Mononuclear cell (primary cell): ENCODE data around the gene MAST2. TPM values are rescaled to one million over a fixed set of nuclear protein-coding genes. Genes with fewer than 3 reads are reported as not detected.

Experiments
- H3K27me3 ChIP-seq: 2 replicates; pipeline ENCODE4 v1.6.0; 2011; ENCODE audit warnings: low read length, control low read depth; ENCODE audit not compliant: insufficient read depth
- H3K4me1 ChIP-seq: 2 replicates; pipeline ENCODE4 v1.5.1; 2011; ENCODE audit warnings: mild to moderate bottlenecking, low read length, control low read depth; ENCODE audit not compliant: insufficient read depth
- H3K4me3 ChIP-seq: 2 replicates; pipeline ENCODE4 v1.5.1; 2011; ENCODE audit warnings: mild to moderate bottlenecking, low read length, moderate library complexity
- H3K9me3 ChIP-seq: 2 replicates; pipeline ENCODE4 v1.5.1; 2011; ENCODE audit warnings: low read depth, mild to moderate bottlenecking, control low read depth, low read length
- total RNA-seq: library from RNA; depleted of rRNA; stranded (reverse); fragments of >200 nt; gene quantifications from one replicate; pipeline ENCODE4 v1.2.3, GENCODE V29; 2012

Gene MAST2
- total RNA-seq, 1 donor = 3.9 TPM

DNA sequence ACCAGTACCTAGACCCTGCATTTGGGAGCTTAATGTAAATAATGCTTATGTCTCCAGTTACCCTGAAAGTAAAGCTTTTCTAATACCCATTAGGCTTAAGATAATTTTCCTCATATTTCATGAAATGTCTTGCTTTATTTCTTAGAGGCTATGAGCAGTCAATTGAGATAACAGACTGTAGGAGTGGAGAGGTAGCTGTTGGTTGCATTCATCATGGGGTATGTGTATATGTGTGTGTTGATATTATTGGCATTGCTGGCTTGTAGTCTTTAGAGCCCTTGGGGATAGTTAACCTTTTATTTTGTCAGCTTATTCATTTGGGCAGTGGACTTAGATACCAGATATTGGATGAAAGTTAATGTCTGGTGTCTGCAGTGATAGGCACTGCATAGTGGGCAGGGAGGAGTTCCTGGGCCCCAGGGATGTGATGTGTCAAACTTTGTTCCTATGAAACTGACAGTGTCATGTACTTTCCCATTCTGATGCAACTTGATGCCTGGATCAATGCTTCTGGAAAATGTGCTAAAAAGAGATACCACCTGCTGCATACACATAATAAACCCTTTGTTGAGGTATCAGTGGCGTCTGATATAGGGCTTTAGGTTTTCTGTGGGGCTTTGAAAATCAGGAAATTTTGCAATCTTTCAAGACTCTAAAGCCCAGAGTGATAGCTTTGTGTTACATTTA lies 83.9 kb downstream of the MAST2 start:
- no peaks in the 10 kb centered on the region for H3K9me3 ChIP-seq
- H3K27me3 ChIP-seq = no peaks in the 10 kb centered on the region
- H3K4me1 ChIP-seq = no peaks in the 10 kb centered on the region
- H3K4me3 ChIP-seq = no peak overlapping the region

GRCh38 chr1:45890078-45890477 lies 86.7 kb downstream of the MAST2 start:
- Histone ChIP-seq H3K27me3 (no peaks in the 10 kb centered on the region), H3K4me1 (no peaks in the 10 kb centered on the region), H3K9me3 (no peaks in the 10 kb centered on the region), H3K4me3 (no peak overlapping the region)

DNA sequence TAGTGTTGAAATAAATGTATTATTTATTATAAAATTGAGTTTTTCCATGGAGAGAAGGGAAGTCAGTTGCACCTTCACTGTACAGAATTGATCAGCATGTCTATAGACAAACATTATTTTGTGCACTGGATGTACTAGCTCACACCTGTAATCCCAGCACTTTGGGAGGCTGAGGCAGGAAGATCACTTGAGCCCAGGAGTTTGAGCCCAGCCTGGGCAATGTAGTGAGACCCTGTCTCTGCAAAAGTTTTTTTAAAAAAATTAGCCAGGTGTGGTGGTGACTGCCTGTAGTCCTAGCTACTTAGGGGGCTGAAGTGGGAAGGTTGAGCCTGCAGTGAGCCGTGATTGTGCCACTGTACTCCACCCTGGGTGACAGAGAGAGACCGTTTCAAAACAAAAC lies 87.7 kb downstream of the MAST2 start:
- no peak overlapping the region for H3K4me3 ChIP-seq

GRCh38 chr1:45892068-45892785 lies 88.8 kb downstream of the MAST2 start:
- no peaks in the 10 kb centered on the region for H3K9me3 ChIP-seq
- H3K4me1 ChIP-seq = no peaks in the 10 kb centered on the region
- H3K27me3 ChIP-seq = no peaks in the 10 kb centered on the region
- no peak overlapping the region for H3K4me3 ChIP-seq

More for the DNA sequence above, 87.7 kb downstream of the MAST2 start:
- Histone ChIP-seq H3K9me3 (no peaks in the 10 kb centered on the region), H3K27me3 (no peaks in the 10 kb centered on the region), H3K4me1 (no peaks in the 10 kb centered on the region)

- Histone ChIP-seq H3K9me3 (no peaks in the 10 kb centered on the region), H3K4me3 (no peak overlapping the region), H3K27me3 (no peaks in the 10 kb centered on the region), H3K4me1 (no peaks in the 10 kb centered on the region)
Observed at GRCh38 chr1:45894331-45894730, 90.9 kb downstream of the MAST2 start.

- Histone ChIP-seq H3K4me3 (no peak overlapping the region), H3K4me1 (no peaks in the 10 kb centered on the region), H3K9me3 (no peaks in the 10 kb centered on the region), H3K27me3 (no peaks in the 10 kb centered on the region)
Observed at GRCh38 chr1:45894921-45895320, 91.5 kb downstream of the MAST2 start.

DNA sequence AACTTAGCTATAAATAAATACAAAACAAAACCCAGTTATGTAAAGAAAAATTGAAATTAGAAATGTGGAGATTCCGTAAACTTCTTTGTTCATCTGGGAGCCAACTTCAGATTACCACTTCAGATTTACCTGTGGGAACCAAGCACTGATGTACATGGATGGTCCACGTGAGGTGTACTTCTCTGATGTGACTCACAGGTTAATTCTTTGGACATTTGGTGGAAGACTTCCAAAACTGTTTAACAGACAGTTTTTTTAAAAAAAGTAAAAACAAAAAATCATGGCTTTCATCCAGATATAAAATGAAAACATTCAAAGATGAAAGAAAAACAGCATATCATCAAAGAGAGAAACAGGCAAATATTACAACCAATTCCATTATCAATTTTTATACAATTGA lies 92.0 kb downstream of the MAST2 start:
- no peak overlapping the region for H3K4me3 ChIP-seq
- no peaks in the 10 kb centered on the region for H3K4me1 ChIP-seq
- no peaks in the 10 kb centered on the region for H3K9me3 ChIP-seq
- H3K27me3 ChIP-seq = no peaks in the 10 kb centered on the region

- Histone ChIP-seq H3K4me1 (no peaks in the 10 kb centered on the region), H3K9me3 (no peaks in the 10 kb centered on the region), H3K4me3 (no peak overlapping the region), H3K27me3 (no peaks in the 10 kb centered on the region)
Observed at GRCh38 chr1:45906883-45907282, 103.5 kb downstream of the MAST2 start.

GRCh38 chr1:45908611-45909140 lies 105.3 kb downstream of the MAST2 start:
- no peaks in the 10 kb centered on the region for H3K27me3 ChIP-seq
- H3K9me3 ChIP-seq = no peaks in the 10 kb centered on the region
- H3K4me3 ChIP-seq = no peak overlapping the region
- H3K4me1 ChIP-seq = no peaks in the 10 kb centered on the region

GRCh38 chr1:45911634-45912033 lies 108.2 kb downstream of the MAST2 start:
- H3K4me1 ChIP-seq = no peaks in the 10 kb centered on the region
- H3K27me3 ChIP-seq = no peaks in the 10 kb centered on the region
- H3K9me3 ChIP-seq = no peaks in the 10 kb centered on the region
- H3K4me3 ChIP-seq = no peak overlapping the region

GRCh38 chr1:45913183-45913683 lies 109.8 kb downstream of the MAST2 start:
- Histone ChIP-seq H3K9me3 (no peaks in the 10 kb centered on the region), H3K4me3 (no peak overlapping the region), H3K27me3 (no peaks in the 10 kb centered on the region), H3K4me1 (no peaks in the 10 kb centered on the region)

DNA sequence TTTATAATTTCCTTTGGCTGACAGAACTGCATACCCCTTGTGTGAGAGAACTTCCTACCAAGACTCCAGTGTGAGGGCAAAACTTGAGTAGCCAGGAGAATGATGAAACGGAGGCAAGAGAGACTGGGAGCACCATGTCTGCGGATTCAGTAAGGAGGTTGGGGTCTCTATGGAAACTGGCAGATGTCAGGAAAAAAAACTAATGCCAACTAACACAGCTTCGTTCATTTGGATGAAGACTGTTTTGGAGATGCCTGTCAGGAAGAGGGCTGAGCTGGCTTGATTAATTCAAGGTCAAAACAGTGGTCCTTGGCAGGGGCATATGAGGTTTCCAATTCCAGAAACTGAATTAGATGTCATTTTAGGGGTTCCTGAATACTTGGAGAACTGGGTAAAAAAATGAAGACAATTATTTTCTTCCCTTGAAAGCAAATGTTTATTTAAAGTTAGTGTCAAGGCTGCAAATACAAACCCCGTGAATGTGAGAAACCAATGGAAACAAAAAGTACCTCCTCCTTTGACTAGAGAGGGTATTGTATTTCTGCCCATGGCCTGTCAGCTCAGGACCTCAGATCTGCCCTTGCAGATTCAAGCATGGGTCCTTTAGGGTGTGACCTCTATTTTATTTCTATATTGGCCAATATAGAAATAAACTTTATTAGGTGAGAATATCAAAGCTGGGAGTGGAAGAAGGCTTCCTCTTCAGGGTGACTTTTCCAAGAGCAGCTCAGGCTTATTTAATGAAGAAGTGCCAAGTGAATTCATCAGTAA lies 110.5 kb downstream of the MAST2 start:
- Histone ChIP-seq H3K4me3 (no peak overlapping the region), H3K27me3 (no peaks in the 10 kb centered on the region), H3K9me3 (no peaks in the 10 kb centered on the region), H3K4me1 (no peaks in the 10 kb centered on the region)

DNA sequence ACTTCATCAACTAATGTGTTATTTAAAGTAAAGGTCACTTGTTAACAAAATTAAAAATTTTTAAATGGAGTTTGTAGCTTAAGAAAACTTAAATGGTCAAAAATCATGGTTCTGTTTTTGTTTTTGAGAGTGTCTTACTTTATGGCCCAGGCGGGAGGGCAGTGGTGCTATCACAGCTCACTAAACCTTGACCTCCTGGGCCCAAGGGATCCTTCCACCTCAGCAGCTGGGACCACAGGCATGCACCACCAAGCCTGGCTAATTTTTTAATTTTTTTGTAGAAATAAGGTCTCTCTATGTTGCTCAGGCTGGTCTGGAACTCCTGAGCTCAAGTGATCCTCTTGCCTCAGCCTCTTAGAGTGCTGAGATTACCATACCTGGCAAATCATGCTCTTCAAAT lies 111.4 kb downstream of the MAST2 start:
- Histone ChIP-seq H3K4me1 (no peaks in the 10 kb centered on the region), H3K27me3 (no peaks in the 10 kb centered on the region), H3K4me3 (no peak overlapping the region), H3K9me3 (no peaks in the 10 kb centered on the region)

DNA sequence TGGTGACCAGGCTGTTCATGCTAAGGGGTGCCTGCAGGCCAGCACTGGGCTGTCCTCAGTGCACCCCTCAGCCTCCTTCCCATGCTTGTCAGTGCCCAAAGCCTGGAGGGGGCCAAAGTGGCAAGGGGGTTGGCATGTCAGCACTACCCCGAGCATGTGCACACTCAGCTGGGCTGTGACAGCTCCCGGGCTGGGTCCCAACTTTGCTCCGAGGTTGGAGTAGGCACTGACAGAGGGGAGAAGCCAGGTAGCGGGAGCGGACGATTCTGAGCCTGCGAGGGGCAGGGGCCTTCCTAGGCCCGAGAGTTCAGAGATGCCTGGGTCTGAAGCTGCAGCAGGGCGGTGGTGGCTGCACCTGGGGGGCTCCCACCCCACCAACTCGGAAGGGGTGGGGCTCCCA lies 119.0 kb downstream of the MAST2 start:
- Histone ChIP-seq H3K9me3 (no peaks in the 10 kb centered on the region), H3K4me1 (no peaks in the 10 kb centered on the region), H3K27me3 (no peaks in the 10 kb centered on the region), H3K4me3 (no peak overlapping the region)

- H3K27me3 ChIP-seq = no peaks in the 10 kb centered on the region
- H3K4me1 ChIP-seq = no peaks in the 10 kb centered on the region
- no peak overlapping the region for H3K4me3 ChIP-seq
- H3K9me3 ChIP-seq = no peaks in the 10 kb centered on the region
Observed at GRCh38 chr1:45922813-45923212, 119.4 kb downstream of the MAST2 start.
